H1 (cell line): ENCODE data around the gene EMID1. TPM values are rescaled to one million over a fixed set of nuclear protein-coding genes. Genes with fewer than 3 reads are reported as not detected.

Source experiments
- CTCF ChIA-PET: fragments of 300-600 bp; sonication (Branson Sonifier 250); formaldehyde crosslinking; loops from one replicate; lab custom pipeline; 2021; ENCODE audit not compliant: partially characterized antibody; lab: Charles Lee
- POLR2A ChIA-PET: fragments of 300-600 bp; sonication (Branson Sonifier 250); formaldehyde crosslinking; loops from one replicate; lab custom pipeline; 2021; ENCODE audit warnings: inconsistent platforms; ENCODE audit not compliant: partially characterized antibody; lab: Charles Lee
- DNase-seq, 2 experiments: peaks; one replicate each; pipeline versions ENCODE4 v3.0.0 to v3.0.0-alpha.2; 2010 to 2022; ENCODE audit warnings: low spot score in 2 of 2, low read depth in 1 of 2, mixed read lengths in 1 of 2
- FAIRE-seq: peaks from 2 replicates; lab custom pipeline; 2011; peaks lifted over from hg19 to GRCh38; lab: Jason Lieb, UNC
- H2AFZ ChIP-seq: 2 replicates; pipeline ENCODE4 v1.8.1; 2012; ENCODE audit warnings: low read length, inconsistent platforms
- H2AK5ac ChIP-seq: 2 replicates; pipeline ENCODE4 v1.6.1; 2013; ENCODE audit warnings: low read depth, low read length
- H2BK120ac ChIP-seq: replicated peaks from 2 replicates; pipeline ENCODE3; 2013; ENCODE audit warnings: low read depth, low read length, inconsistent platforms
- H2BK12ac ChIP-seq: 2 replicates; pipeline ENCODE4 v1.6.1; 2013; ENCODE audit warnings: low read depth, low read length
- H2BK15ac ChIP-seq: 2 replicates; pipeline ENCODE4 v1.6.1; 2013; ENCODE audit warnings: low read length
- H2BK20ac ChIP-seq: 2 replicates; pipeline ENCODE4 v1.6.1; 2013; ENCODE audit warnings: low read length
- H2BK5ac ChIP-seq: 2 replicates; pipeline ENCODE4 v1.6.1; 2013; ENCODE audit warnings: low read depth, low read length
- H3K14ac ChIP-seq: 2 replicates; pipeline ENCODE4 v1.6.1; 2013; ENCODE audit warnings: inconsistent platforms; ENCODE audit not compliant: insufficient read length
- H3K18ac ChIP-seq: 2 replicates; pipeline ENCODE4 v1.6.1; 2013; ENCODE audit warnings: low read length; ENCODE audit errors: extremely low read depth
- H3K23ac ChIP-seq: 2 replicates; pipeline ENCODE4 v1.6.1; 2013; ENCODE audit warnings: inconsistent platforms; ENCODE audit not compliant: insufficient read length
- H3K23me2 ChIP-seq: 2 replicates; pipeline ENCODE4 v1.6.1; 2013; ENCODE audit warnings: low read depth, low read length
- H3K27ac ChIP-seq: 2 replicates; pipeline ENCODE4 v1.6.1; 2011; ENCODE audit warnings: low read depth, low read length, inconsistent platforms
- H3K27me3 ChIP-seq, 4 experiments: replicated peaks in 1 of 4; 1 replicate in 1 of 4; 2 replicates in 3 of 4; pipeline versions ENCODE4 v1.6.1 to v1.8.1; 2011 to 2013; ENCODE audit warnings: low read length in 3 of 4, mild to moderate bottlenecking in 3 of 4, inconsistent platforms in 2 of 4, mixed read lengths in 2 of 4, moderate library complexity in 1 of 4; ENCODE audit not compliant: control insufficient read depth in 3 of 4, insufficient read depth in 3 of 4; ENCODE audit errors: extremely low read depth in 1 of 4
- H3K36me3 ChIP-seq, 4 experiments: 2 replicates each; pipeline versions ENCODE4 v1.6.1 to v1.8.1; 2011 to 2013; ENCODE audit warnings: mild to moderate bottlenecking in 4 of 4, low read length in 3 of 4, moderate library complexity in 2 of 4, control low read depth in 1 of 4, inconsistent platforms in 1 of 4; ENCODE audit not compliant: insufficient read depth in 4 of 4, control insufficient read depth in 2 of 4
- H3K4ac ChIP-seq: replicated peaks from 2 replicates; pipeline ENCODE3; 2013; ENCODE audit warnings: low read length, low read depth, mixed read lengths, inconsistent platforms; ENCODE audit not compliant: insufficient read length
- H3K4me1 ChIP-seq, 4 experiments: replicated peaks in 1 of 4; 1 replicate in 1 of 4; 2 replicates in 3 of 4; pipeline versions ENCODE4 v1.6.1 to v1.8.1; 2011 to 2013; ENCODE audit warnings: low read length in 3 of 4, inconsistent platforms in 2 of 4, mixed read lengths in 1 of 4; ENCODE audit not compliant: insufficient read depth in 4 of 4, control insufficient read depth in 3 of 4
- H3K4me2 ChIP-seq, 2 experiments: 2 replicates each; pipeline versions ENCODE4 v1.6.1 to v1.8.1; 2011 to 2013; ENCODE audit warnings: low read depth in 2 of 2, low read length in 2 of 2, control low read depth in 1 of 2, inconsistent platforms in 1 of 2, mild to moderate bottlenecking in 1 of 2; ENCODE audit not compliant: insufficient read depth in 1 of 2
- H3K4me3 ChIP-seq, 4 experiments: fragments of 200-600, 300-600 bp in 1 of 4; sonication (generic), shearing (Covaris generic), sonication (Bioruptor Twin) in 1 of 4; 2 replicates each; pipeline versions ENCODE4 v1.5.1 to v1.8.1; 2011 to 2016; ENCODE audit warnings: low read length in 4 of 4, low read depth in 3 of 4, control low read depth in 2 of 4, inconsistent platforms in 2 of 4, mild to moderate bottlenecking in 2 of 4, mixed read lengths in 1 of 4, moderate library complexity in 1 of 4; ENCODE audit not compliant: insufficient read depth in 2 of 4; ENCODE audit errors: extremely low read depth in 1 of 4
- H3K56ac ChIP-seq: replicated peaks from 2 replicates; pipeline ENCODE3; 2013; ENCODE audit warnings: low read depth, mild to moderate bottlenecking, mixed read lengths, low read length, inconsistent platforms; ENCODE audit not compliant: insufficient read length
- H3K79me1 ChIP-seq: 2 replicates; pipeline ENCODE4 v1.6.1; 2013; ENCODE audit warnings: low read depth, low read length, control low read depth
- H3K79me2 ChIP-seq, 2 experiments: 2 replicates each; pipeline versions ENCODE4 v1.6.1 to v1.8.1; 2012 to 2013; ENCODE audit warnings: low read length in 2 of 2, mild to moderate bottlenecking in 2 of 2, inconsistent platforms in 1 of 2; ENCODE audit not compliant: insufficient read depth in 2 of 2, control insufficient read depth in 1 of 2
- H3K9ac ChIP-seq, 4 experiments: replicated peaks in 1 of 4; 1 replicate in 1 of 4; 2 replicates in 3 of 4; pipeline versions ENCODE4 v1.6.1 to v1.8.1; 2011 to 2013; ENCODE audit warnings: low read depth in 3 of 4, low read length in 3 of 4, control low read depth in 2 of 4, mild to moderate bottlenecking in 2 of 4, moderate library complexity in 2 of 4, inconsistent platforms in 1 of 4; ENCODE audit errors: extremely low read depth in 1 of 4
- H3K9me3 ChIP-seq, 2 experiments: 2 replicates each; pipeline versions ENCODE4 v1.6.1 to v1.8.1; 2012 to 2013; ENCODE audit warnings: mild to moderate bottlenecking in 2 of 2, moderate library complexity in 2 of 2, control low read depth in 1 of 2, inconsistent platforms in 1 of 2, low read depth in 1 of 2, low read length in 1 of 2, mixed read lengths in 1 of 2; ENCODE audit not compliant: insufficient read depth in 2 of 2
- H4K20me1 ChIP-seq, 2 experiments: replicated peaks in 1 of 2; 2 replicates each; pipeline versions ENCODE3 to v1.8.1; 2011 to 2013; ENCODE audit warnings: inconsistent platforms in 2 of 2, low read length in 2 of 2, mild to moderate bottlenecking in 1 of 2; ENCODE audit not compliant: insufficient read depth in 2 of 2, control insufficient read depth in 1 of 2
- H4K5ac ChIP-seq: 2 replicates; pipeline ENCODE4 v1.6.1; 2013; ENCODE audit warnings: low read length, low read depth, mixed read lengths, inconsistent platforms; ENCODE audit not compliant: insufficient read length
- H4K8ac ChIP-seq: 2 replicates; pipeline ENCODE4 v1.8.0; 2013; ENCODE audit warnings: mild to moderate bottlenecking, moderate library complexity, low read length, inconsistent platforms; ENCODE audit not compliant: insufficient read depth; ENCODE audit errors: extremely low read depth
- H4K91ac ChIP-seq: replicated peaks from 2 replicates; pipeline ENCODE3; 2013; ENCODE audit warnings: low read length, mixed read lengths, inconsistent platforms; ENCODE audit not compliant: insufficient read length
- BRCA1 ChIP-seq: IDR thresholded peaks from 2 replicates; pipeline ENCODE4 v1.6.1; 2012; ENCODE audit warnings: low read depth, low read length, improper control_type of control experiment
- CHD2 ChIP-seq: IDR thresholded peaks from 2 replicates; pipeline ENCODE4 v1.6.1; 2012; ENCODE audit warnings: low read length, improper control_type of control experiment
- EGR1 ChIP-seq: IDR thresholded peaks from 2 replicates; pipeline ENCODE4 v1.6.1; 2011; ENCODE audit warnings: low read depth, low read length, borderline replicate concordance
- POLR2AphosphoS5 ChIP-seq: IDR thresholded peaks from 2 replicates; pipeline ENCODE4 v1.6.1; 2011; ENCODE audit warnings: low read depth, low read length
- SIRT6 ChIP-seq: IDR thresholded peaks from one replicate; pipeline ENCODE4 v1.7.1; 2012; ENCODE audit warnings: low read length, inconsistent platforms
- SP4 ChIP-seq: IDR thresholded peaks from 2 replicates; pipeline ENCODE4 v1.6.1; 2012; ENCODE audit warnings: low read length, inconsistent platforms
- WGBS, 2 experiments: shearing (Covaris generic) in 1 of 2; methylation state at CpG; one replicate each; pipeline versions ENCODE4 v1.1.6 to v1.1.7; 2013 to 2015; ENCODE audit warnings: low lambda C conversion rate in 2 of 2, mixed read lengths in 2 of 2, inconsistent platforms in 1 of 2, low coverage in 1 of 2, missing lambda C conversion rate in 1 of 2; ENCODE audit not compliant: insufficient replicate concordance in 2 of 2, insufficient coverage in 1 of 2, insufficient read length in 1 of 2; ENCODE audit errors: extremely low coverage in 1 of 2, missing lambda C conversion rate in 1 of 2; 5-methylcytosine and 5-hydroxymethylcytosine counted together
- polyA plus RNA-seq, 7 experiments: library from polyadenylated mRNA; depleted of rRNA in 3 of 7; stranded (reverse) in 5 of 7; unstranded in 2 of 7; fragments of >200 nt in 5 of 7; fragments of 200-250 nt in 2 of 7; gene quantifications; 1 replicate in 5 of 7; 2 replicates in 1 of 7; 4 replicates in 1 of 7; pipeline versions ENCODE4 v1.2.1 to v1.2.3, GENCODE V29; 2011 to 2013; ENCODE audit warnings: missing spikeins in 2 of 7, mixed read lengths in 2 of 7
- total RNA-seq: library from RNA; stranded (reverse); fragmentation: NEBNext Ultra II Directional; extraction: Animal tissue kit (Norgen Biotek cat#: 25700); gene quantifications from 2 replicates; pipeline ENCODE4 v1.2.1, GENCODE V29; 2021

EMID1 gene
- total and polyA plus RNA-seq, 2 of the 8 experiments (the other 6 are each of a cell fraction or from before 2014, with no cell fraction given), result 3.9 to 7.4 TPM

GRCh38 chr22:29216873-29217666 is 11.4 kb downstream of the EMID1 start:
- no peak overlapping the region for H4K91ac ChIP-seq
- H2BK15ac ChIP-seq, result no peak overlapping the region
- CTCF ChIA-PET, result interaction anchor here (0.9 to 6.5 kb wide), 6 partner anchors 9 to 28 kb away, joined by 4 to 54 read pairs (median 6); partner anchors contain the start of gene EMID1
- no peak overlapping the region for H3K18ac ChIP-seq
- H3K36me3 ChIP-seq, result no peaks in the 10 kb centered on the region
- no peak overlapping the region for H3K56ac ChIP-seq
- no peaks in the 10 kb centered on the region for H3K79me2 ChIP-seq
- peaks cover 0 to 15% (median 8%) of the 10 kb centered on the region in 4 experiments; a peak in 6 of 7 replicates for H3K4me1 ChIP-seq
- H3K9ac ChIP-seq, result no peak overlapping the region
- peaks cover 0 to 1% of the 10 kb centered on the region in 2 experiments for H4K20me1 ChIP-seq
- H3K4ac ChIP-seq, result no peak overlapping the region
- TF ChIP-seq BRCA1, result no peak
- TF ChIP-seq SIRT6, result no peak
- TF ChIP-seq CHD2, result no peak
- no peak for TF ChIP-seq POLR2AphosphoS5
- no peak for TF ChIP-seq EGR1
- no peak for TF ChIP-seq SP4
- no peaks in the 10 kb centered on the region for H3K79me1 ChIP-seq
- peak overlapping the region; percentile 35; the same call in 1 of the 2 replicates for H4K8ac ChIP-seq
- H2BK20ac ChIP-seq, result no peak overlapping the region
- H3K27me3 ChIP-seq, result no peaks in the 10 kb centered on the region
- no peak overlapping the region for H3K27ac ChIP-seq
- H2AK5ac ChIP-seq, result no peak overlapping the region
- H3K23me2 ChIP-seq, result no peaks in the 10 kb centered on the region; the same call in 1 of the 2 replicates
- H3K23ac ChIP-seq, result no peak overlapping the region
- no peak overlapping the region for H3K14ac ChIP-seq
- FAIRE-seq, result no peak
- POLR2A ChIA-PET, result interaction anchor here (0.6 to 2.3 kb wide), 4 partner anchors 8 to 17 kb away, joined by 3 to 11 read pairs (median 3); no protein-coding TSS in a partner anchor
- H2BK12ac ChIP-seq, result no peak overlapping the region
- H2AFZ ChIP-seq, result no peak overlapping the region
- H3K9me3 ChIP-seq, result no peaks in the 10 kb centered on the region
- DNase-seq, result no peak
- WGBS, 2 experiments, result 91% methylated on average over 14 of the region's 14 CpGs; no CpG with 5 or more reads in 1 of the 2 experiments
- no peak overlapping the region for H3K4me3 ChIP-seq
- no peak overlapping the region for H3K4me2 ChIP-seq
- H2BK5ac ChIP-seq, result no peak overlapping the region
- H2BK120ac ChIP-seq, result no peak overlapping the region
- H4K5ac ChIP-seq, result no peak overlapping the region
